GM12874 (cell line): ENCODE data around the gene LRIT2.

Experiments used
- CTCF ChIP-seq: IDR thresholded peaks from 2 replicates; pipeline ENCODE4 v1.5.1; 2011; ENCODE audit warnings: low read depth, mild to moderate bottlenecking, control low read depth, low read length, moderate library complexity; ENCODE audit not compliant: insufficient read depth

LRIT2 gene

DNA sequence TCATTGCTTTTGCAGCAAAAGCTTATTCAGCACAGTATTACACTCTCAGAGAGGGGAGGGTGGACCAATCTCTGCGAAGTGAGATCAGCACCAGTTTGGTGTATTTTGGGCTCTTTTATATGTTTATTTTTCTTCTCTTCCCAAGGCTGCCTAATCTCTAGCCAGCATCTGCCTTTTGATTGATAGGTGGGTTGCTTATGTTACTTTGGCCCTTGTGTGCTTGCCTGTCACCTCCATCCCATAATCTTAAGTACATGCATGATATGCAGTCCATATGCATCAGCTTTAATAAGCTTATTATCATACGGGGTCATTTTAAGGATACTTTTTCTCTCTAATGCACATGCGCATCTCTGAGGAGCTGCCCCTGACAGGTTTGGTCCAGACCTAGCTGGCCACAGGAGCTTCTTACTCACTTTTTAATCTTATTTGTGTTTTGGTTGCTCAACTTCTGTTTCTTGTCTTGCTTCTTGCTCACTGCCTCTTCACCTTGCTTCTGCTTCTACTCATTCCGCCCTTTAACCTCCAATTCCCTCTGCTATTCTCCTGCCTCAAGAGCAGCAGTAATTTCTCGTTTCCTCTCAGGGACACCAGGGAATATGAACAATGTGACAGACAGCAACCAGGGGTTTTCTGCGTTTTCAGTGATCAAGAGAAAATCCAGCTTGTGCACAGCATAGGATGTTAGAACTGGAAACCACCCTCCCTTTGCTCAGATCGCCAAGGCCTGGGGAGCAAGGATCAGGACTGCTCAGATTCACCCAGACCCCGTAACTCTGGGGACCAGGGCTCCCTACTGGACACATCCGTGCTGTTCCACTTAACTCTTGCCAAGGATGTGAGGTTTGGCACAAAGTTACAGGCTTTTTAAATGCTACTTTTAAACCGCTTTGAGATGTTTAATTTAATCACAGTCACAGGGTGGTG is 29.5 kb upstream of the LRIT2 start:
- no peak for TF ChIP-seq CTCF

GRCh38 chr10:84248794-84249193 is 23.4 kb upstream of the LRIT2 start:
- no peak for TF ChIP-seq CTCF

DNA sequence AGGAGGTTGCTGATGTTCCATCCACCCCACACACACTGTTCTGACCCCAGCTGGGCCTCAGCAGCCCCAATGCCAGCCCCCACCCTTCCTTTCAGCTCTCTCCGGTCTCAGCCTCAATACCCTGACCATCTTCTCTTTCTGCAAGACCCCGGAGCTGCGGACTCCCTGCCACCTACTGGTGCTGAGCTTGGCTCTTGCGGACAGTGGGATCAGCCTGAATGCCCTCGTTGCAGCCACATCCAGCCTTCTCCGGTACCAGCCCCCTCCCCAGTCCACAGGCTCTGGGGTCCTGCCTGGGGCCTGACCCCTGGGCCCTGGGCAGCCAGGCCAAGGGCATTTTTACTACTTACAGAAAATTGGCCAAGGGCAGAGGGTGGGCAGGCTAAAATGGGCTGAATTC is 22.2 kb upstream of the LRIT2 start:
- no peak for TF ChIP-seq CTCF

- TF ChIP-seq CTCF: no peak
Measured at GRCh38 chr10:84244651-84245270, 19.4 kb upstream of the LRIT2 start, which contains the start of gene RGR. RGR (plus strand) TSS chr10:84245053; CDS start chr10:84245091, 38 bp downstream.

DNA sequence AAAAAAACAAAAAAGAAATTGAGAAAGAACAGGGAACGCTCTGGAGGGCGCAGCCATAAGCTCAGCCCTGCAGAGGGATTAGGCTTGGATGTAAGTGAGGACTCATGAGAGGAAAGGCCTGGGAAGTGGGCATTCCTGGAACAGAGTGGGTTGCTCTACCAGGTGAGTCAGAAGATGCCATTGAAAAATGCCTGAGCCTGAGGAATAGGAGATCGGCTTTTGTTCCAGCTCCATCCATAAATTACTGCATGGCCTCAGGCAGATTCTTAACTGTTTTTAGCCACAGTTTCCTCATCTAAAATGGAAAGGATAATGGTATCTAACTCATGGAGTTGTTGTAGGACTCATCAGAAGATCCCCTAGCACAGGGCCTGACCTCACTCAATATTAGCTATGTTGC is 18.4 kb upstream of the LRIT2 start:
- no peak for TF ChIP-seq CTCF

GRCh38 chr10:84241185-84241790 is 15.9 kb upstream of the LRIT2 start, which contains the start of gene LRIT1:
LRIT1 (minus strand) TSS chr10:84241546; CDS start chr10:84241439, 107 bp downstream.
- TF ChIP-seq CTCF: no peak

DNA sequence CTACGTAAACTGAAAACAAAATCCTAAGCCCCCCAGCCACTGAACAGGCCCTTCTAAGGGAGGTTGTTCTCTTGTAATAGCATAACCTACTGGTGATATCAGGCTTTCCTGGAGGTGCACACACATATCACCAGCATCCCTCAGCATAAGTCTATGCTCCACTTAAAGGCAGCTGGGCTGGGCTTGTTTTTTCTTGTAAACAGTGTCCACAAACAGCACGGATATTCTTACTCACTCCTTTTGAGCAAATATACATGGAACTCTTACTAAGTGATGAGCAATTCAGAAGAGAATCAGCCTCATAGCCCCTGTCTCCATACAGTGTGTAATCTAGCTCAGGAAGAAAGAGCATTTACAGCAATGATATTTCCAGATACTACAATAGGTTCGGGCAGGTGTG is 13.6 kb upstream of the LRIT2 start:
- no peak for TF ChIP-seq CTCF
